Liver (tissue), 9 donors: Measurements from ENCODE around the gene SPAG9. TPM values are rescaled to one million over a fixed set of nuclear protein-coding genes. Genes with fewer than 3 reads are reported as not detected.

Experiments used
- DNase-seq: peaks from one replicate; pipeline ENCODE4 v3.0.0-alpha.2; 2017; ENCODE audit warnings: low spot score
- H3K27ac ChIP-seq, 2 donors: one replicate each; pipeline ENCODE4 v1.7.0; 2013; ENCODE audit warnings: inconsistent platforms in 2 of 2, low read length in 2 of 2, control low read depth in 1 of 2, low read depth in 1 of 2, mild to moderate bottlenecking in 1 of 2
- H3K27me3 ChIP-seq, 4 donors: one replicate each; pipeline versions ENCODE4 v1.6.1 to v1.7.0; 2013; ENCODE audit warnings: low read length in 3 of 4, inconsistent platforms in 1 of 4, mild to moderate bottlenecking in 1 of 4, moderate library complexity in 1 of 4; ENCODE audit not compliant: control insufficient read depth in 4 of 4, insufficient read depth in 4 of 4
- H3K36me3 ChIP-seq, 4 donors: one replicate each; pipeline versions ENCODE4 v1.6.1 to v1.7.0; 2013; ENCODE audit warnings: low read length in 3 of 4, mild to moderate bottlenecking in 3 of 4, low read depth in 1 of 4, moderate library complexity in 1 of 4; ENCODE audit not compliant: control insufficient read depth in 4 of 4, insufficient read depth in 3 of 4
- H3K4me1 ChIP-seq, 4 donors: one replicate each; pipeline versions ENCODE4 v1.6.1 to v1.7.0; 2013; ENCODE audit warnings: low read length in 3 of 4, mild to moderate bottlenecking in 3 of 4, moderate library complexity in 1 of 4; ENCODE audit not compliant: control insufficient read depth in 4 of 4, insufficient read depth in 4 of 4
- H3K4me3 ChIP-seq, 3 donors: one replicate each; pipeline versions ENCODE4 v1.6.1 to v1.7.0; 2013; ENCODE audit warnings: low read length in 3 of 3, control low read depth in 1 of 3, low read depth in 1 of 3, mild to moderate bottlenecking in 1 of 3
- H3K9ac ChIP-seq, 2 donors: one replicate each; pipeline ENCODE4 v1.7.0; 2013; ENCODE audit warnings: low read length in 2 of 2, mild to moderate bottlenecking in 2 of 2, moderate library complexity in 2 of 2, control low read depth in 1 of 2, low read depth in 1 of 2
- H3K9me3 ChIP-seq, 4 donors: one replicate each; pipeline versions ENCODE4 v1.6.1 to v1.7.0; 2013; ENCODE audit warnings: low read length in 3 of 4; ENCODE audit not compliant: control insufficient read depth in 4 of 4
- EGR1 ChIP-seq, 2 donors: IDR thresholded peaks; 2 replicates each; pipeline ENCODE4 v1.6.1; 2016 to 2018; ENCODE audit warnings: antibody characterized with exemption in 2 of 2, low read depth in 2 of 2
- FOXA1 ChIP-seq: IDR thresholded peaks from 2 replicates; pipeline ENCODE4 v1.6.1; 2016; ENCODE audit warnings: antibody characterized with exemption
- FOXA2 ChIP-seq: IDR thresholded peaks from 2 replicates; pipeline ENCODE4 v1.6.1; 2016; ENCODE audit warnings: antibody characterized with exemption
- GABPA ChIP-seq, 2 donors: IDR thresholded peaks in 1 of 2; conservative IDR thresholded peaks in 1 of 2; 2 replicates each; pipeline ENCODE4 v1.6.1; 2016; ENCODE audit warnings: antibody characterized with exemption in 2 of 2, mild to moderate bottlenecking in 1 of 2, moderate library complexity in 1 of 2
- HNF4A ChIP-seq, 2 donors: conservative IDR thresholded peaks; 2 replicates each; pipeline ENCODE4 v1.6.1; 2016; ENCODE audit warnings: antibody characterized with exemption in 2 of 2, mild to moderate bottlenecking in 2 of 2
- HNF4G ChIP-seq: IDR thresholded peaks from 2 replicates; pipeline ENCODE4 v1.6.1; 2016; ENCODE audit warnings: antibody characterized with exemption
- RXRA ChIP-seq, 2 donors: IDR thresholded peaks; 2 replicates each; pipeline ENCODE4 v1.6.1; 2017 to 2018; ENCODE audit warnings: antibody characterized with exemption in 2 of 2, mild to moderate bottlenecking in 1 of 2
- SP1 ChIP-seq: IDR thresholded peaks from 2 replicates; pipeline ENCODE4 v1.6.1; 2018; ENCODE audit warnings: antibody characterized with exemption, mild to moderate bottlenecking
- WGBS: extraction: QIAGEN DNeasy Blood & Tissue Kit; methylation state at CpG from one replicate; pipeline ENCODE4 v1.1.7; 2013; 5-methylcytosine and 5-hydroxymethylcytosine counted together
- polyA plus RNA-seq, 2 donors: library from polyadenylated mRNA; stranded (reverse) in 1 of 2; unstranded in 1 of 2; fragments of 200-250 nt in 1 of 2; fragments of >200 nt in 1 of 2; fragmentation: Nextera tagmentation in 1 of 2; extraction: Ambion mirVana in 1 of 2; gene quantifications; one replicate each; pipeline versions ENCODE4 v1.2.1 to v1.2.3, GENCODE V29; 2013 to 2015
- total RNA-seq, 2 donors: library from RNA; depleted of rRNA; stranded (reverse); fragments of >200 nt; gene quantifications; one replicate each; pipeline ENCODE4 v1.2.3, GENCODE V29; 2014
- TF ChIP-seq, protein P1 (sequence below): IDR thresholded peaks from 2 replicates; pipeline ENCODE4 v1.6.1; 2016; ENCODE audit warnings: antibody characterized with exemption
- TF ChIP-seq, protein P2 (sequence below): IDR thresholded peaks from 2 replicates; pipeline ENCODE4 v1.6.1; 2016; ENCODE audit warnings: antibody characterized with exemption, mild to moderate bottlenecking
- TF ChIP-seq, protein P3 (sequence below): IDR thresholded peaks from 2 replicates; pipeline ENCODE4 v1.6.1; 2016; ENCODE audit warnings: antibody characterized with exemption
- TF ChIP-seq, protein P4 (sequence below): fragments of 150-350 bp; IDR thresholded peaks from 2 replicates; pipeline ENCODE4 v1.5.1; 2017; ENCODE audit warnings: improper control_type of control experiment, low read depth, low read length; ENCODE audit not compliant: missing input control
- donor health status: healthy.
- donor health status: healthy.
- donor health status: healthy.
- donor health status: healthy.
- donor health status: healthy.

SPAG9 gene
- total and polyA plus RNA-seq, 4 donors: 12.0 to 94.0 (median 18.4) TPM

DNA sequence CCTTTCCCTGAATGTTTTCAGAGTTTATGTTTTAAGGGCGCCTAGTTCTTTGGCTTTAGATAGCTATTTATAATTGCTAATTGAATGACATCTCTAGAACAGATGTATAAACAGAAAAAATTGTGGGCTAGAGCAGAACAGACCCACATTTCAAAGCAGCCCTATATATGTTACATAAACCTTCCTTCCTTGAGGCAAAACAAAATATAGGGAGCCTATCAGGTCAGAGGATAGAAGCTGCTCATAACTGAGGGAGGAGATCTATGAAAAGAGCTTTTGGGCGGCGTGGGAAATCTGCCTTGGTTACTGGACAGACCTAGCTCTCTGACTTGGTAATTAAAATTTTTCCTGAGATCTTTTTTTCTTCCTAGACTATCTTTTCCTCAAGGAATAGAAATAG lies 68.4 kb downstream of the SPAG9 start:
- Histone ChIP-seq H3K27me3 (no peaks in the 10 kb centered on the region), H3K4me3 (no peak overlapping the region), H3K9me3 (no peaks in the 10 kb centered on the region), H3K4me1 (peaks cover 0 to 17% (median 10%) of the 10 kb centered on the region in 4 donors), H3K27ac (no peak overlapping the region), H3K36me3 (no peaks in the 10 kb centered on the region), H3K9ac (no peak overlapping the region)
- no peak for DNase-seq
- TF ChIP-seq, protein P1, sequence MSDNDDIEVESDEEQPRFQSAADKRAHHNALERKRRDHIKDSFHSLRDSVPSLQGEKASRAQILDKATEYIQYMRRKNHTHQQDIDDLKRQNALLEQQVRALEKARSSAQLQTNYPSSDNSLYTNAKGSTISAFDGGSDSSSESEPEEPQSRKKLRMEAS: no peak
- WGBS: 96% methylated on average over 3 of the region's 3 CpGs

DNA sequence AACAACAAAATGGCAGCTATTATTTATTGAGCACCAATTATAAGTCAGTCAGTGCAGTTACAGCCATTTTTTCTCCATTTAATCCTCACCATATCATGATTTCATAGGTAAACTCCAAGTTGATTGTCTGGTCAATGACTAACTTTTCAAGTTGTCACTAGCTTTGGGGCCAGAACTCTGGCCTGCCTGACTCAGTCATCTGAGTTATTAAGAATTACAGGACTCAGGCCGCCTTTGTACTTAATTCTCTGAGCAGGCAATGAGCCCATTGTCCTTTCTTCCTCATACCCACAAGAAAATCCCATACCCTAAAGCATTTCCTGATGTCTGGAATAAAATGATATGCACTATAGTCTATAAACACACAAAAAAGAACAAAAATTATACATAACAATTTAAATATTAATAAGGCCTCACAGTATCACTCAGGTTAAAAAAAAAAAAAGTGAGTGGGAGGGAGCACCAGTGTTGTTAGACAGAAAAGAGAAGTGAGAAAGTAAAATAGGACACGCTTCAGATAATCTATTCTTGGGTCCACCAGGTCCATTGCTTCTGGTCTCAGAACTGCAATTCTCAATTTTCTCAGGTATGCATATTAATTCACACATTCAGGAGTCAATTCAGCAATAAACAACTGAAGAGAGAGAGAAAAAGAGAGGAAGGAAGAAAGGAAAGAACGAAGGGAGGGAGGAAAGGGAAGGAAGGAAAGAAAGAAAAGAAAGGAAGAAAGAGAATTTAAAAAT lies 70.2 kb downstream of the SPAG9 start:
- TF ChIP-seq FOXA2 (no peak), EGR1 (IDR thresholded peaks at IDR 0.05; ENCODE audit: low read depth in 2 of 2) (no peak), SP1 (no peak), GABPA (IDR thresholded peaks at IDR 0.05 in 1 of 2, conservative IDR thresholded peaks at IDR 0.05 in 1 of 2) (no peak), HNF4A (conservative IDR thresholded peaks at IDR 0.05) (no peak), RXRA (IDR thresholded peaks at IDR 0.05) (no peak), FOXA1 (no peak), HNF4G (no peak)
- TF ChIP-seq, protein P2, sequence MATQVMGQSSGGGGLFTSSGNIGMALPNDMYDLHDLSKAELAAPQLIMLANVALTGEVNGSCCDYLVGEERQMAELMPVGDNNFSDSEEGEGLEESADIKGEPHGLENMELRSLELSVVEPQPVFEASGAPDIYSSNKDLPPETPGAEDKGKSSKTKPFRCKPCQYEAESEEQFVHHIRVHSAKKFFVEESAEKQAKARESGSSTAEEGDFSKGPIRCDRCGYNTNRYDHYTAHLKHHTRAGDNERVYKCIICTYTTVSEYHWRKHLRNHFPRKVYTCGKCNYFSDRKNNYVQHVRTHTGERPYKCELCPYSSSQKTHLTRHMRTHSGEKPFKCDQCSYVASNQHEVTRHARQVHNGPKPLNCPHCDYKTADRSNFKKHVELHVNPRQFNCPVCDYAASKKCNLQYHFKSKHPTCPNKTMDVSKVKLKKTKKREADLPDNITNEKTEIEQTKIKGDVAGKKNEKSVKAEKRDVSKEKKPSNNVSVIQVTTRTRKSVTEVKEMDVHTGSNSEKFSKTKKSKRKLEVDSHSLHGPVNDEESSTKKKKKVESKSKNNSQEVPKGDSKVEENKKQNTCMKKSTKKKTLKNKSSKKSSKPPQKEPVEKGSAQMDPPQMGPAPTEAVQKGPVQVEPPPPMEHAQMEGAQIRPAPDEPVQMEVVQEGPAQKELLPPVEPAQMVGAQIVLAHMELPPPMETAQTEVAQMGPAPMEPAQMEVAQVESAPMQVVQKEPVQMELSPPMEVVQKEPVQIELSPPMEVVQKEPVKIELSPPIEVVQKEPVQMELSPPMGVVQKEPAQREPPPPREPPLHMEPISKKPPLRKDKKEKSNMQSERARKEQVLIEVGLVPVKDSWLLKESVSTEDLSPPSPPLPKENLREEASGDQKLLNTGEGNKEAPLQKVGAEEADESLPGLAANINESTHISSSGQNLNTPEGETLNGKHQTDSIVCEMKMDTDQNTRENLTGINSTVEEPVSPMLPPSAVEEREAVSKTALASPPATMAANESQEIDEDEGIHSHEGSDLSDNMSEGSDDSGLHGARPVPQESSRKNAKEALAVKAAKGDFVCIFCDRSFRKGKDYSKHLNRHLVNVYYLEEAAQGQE: no peak
- TF ChIP-seq, protein P1: no peak
- TF ChIP-seq, protein P3, sequence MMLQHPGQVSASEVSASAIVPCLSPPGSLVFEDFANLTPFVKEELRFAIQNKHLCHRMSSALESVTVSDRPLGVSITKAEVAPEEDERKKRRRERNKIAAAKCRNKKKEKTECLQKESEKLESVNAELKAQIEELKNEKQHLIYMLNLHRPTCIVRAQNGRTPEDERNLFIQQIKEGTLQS: no peak
- TF ChIP-seq, protein P4, sequence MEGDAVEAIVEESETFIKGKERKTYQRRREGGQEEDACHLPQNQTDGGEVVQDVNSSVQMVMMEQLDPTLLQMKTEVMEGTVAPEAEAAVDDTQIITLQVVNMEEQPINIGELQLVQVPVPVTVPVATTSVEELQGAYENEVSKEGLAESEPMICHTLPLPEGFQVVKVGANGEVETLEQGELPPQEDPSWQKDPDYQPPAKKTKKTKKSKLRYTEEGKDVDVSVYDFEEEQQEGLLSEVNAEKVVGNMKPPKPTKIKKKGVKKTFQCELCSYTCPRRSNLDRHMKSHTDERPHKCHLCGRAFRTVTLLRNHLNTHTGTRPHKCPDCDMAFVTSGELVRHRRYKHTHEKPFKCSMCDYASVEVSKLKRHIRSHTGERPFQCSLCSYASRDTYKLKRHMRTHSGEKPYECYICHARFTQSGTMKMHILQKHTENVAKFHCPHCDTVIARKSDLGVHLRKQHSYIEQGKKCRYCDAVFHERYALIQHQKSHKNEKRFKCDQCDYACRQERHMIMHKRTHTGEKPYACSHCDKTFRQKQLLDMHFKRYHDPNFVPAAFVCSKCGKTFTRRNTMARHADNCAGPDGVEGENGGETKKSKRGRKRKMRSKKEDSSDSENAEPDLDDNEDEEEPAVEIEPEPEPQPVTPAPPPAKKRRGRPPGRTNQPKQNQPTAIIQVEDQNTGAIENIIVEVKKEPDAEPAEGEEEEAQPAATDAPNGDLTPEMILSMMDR: no peak
- H3K9ac ChIP-seq: no peak overlapping the region
- WGBS: 89% methylated on average over 3 of the region's 3 CpGs
- H3K4me1 ChIP-seq: peaks cover 0 to 2% (median 0%) of the 10 kb centered on the region in 4 donors
- H3K36me3 ChIP-seq: no peaks in the 10 kb centered on the region
- DNase-seq: no peak
- H3K27me3 ChIP-seq: no peaks in the 10 kb centered on the region
- no peak overlapping the region for H3K27ac ChIP-seq
- no peak overlapping the region for H3K4me3 ChIP-seq
- no peaks in the 10 kb centered on the region for H3K9me3 ChIP-seq
